Cardiac muscle cell (in vitro differentiated cells and primary cell): ENCODE data around the gene FAM210A. TPM values are rescaled to one million over a fixed set of nuclear protein-coding genes. Genes with fewer than 3 reads are reported as not detected.

Source experiments
- DNase-seq, 2 donors: peaks; one replicate each; pipeline versions ENCODE4 v3.0.0 to v3.0.0-alpha.2; 2010 to 2017; ENCODE audit warnings: low read depth in 1 of 2, low spot score in 1 of 2
- H3K27ac ChIP-seq: fragments of 200-600 bp; sonication (generic); 2 replicates; pipeline ENCODE4 v1.5.1; 2016
- H3K27me3 ChIP-seq: fragments of 200-600 bp; sonication (generic); 2 replicates; pipeline ENCODE4 v1.6.0; 2016; ENCODE audit warnings: control low read depth
- H3K36me3 ChIP-seq: fragments of 200-600 bp; sonication (generic); 2 replicates; pipeline ENCODE4 v1.5.1; 2016; ENCODE audit warnings: control low read depth
- H3K4me1 ChIP-seq: fragments of 200-600 bp; sonication (generic); 2 replicates; pipeline ENCODE4 v1.8.1; 2017; ENCODE audit warnings: low read depth, mild to moderate bottlenecking, mixed run types
- H3K4me3 ChIP-seq: fragments of 200-600 bp; sonication (generic); 2 replicates; pipeline ENCODE4 v1.5.1; 2016; ENCODE audit warnings: mild to moderate bottlenecking
- H3K9me3 ChIP-seq: fragments of 200-600 bp; sonication (generic); 2 replicates; pipeline ENCODE4 v1.5.1; 2017; ENCODE audit warnings: low read depth, mild to moderate bottlenecking, control low read depth
- polyA plus RNA-seq: library from polyadenylated mRNA; unstranded; fragments of >200 nt; fragmentation: Nextera tagmentation; extraction: Ambion mirVana; gene quantifications from 2 replicates; pipeline ENCODE4 v1.2.1, GENCODE V29; 2016
- total RNA-seq: library from RNA; depleted of rRNA; stranded (reverse); fragments of >200 nt; gene quantifications from 2 replicates; pipeline ENCODE4 v1.2.3, GENCODE V29; 2016
- TF ChIP-seq, protein P1 (sequence below): IDR thresholded peaks from 2 replicates; pipeline ENCODE4 v1.5.1; 2012; ENCODE audit warnings: low read depth, mild to moderate bottlenecking, low read length

Gene FAM210A
- total and polyA plus RNA-seq, 2 experiments from 2014 or later: 20.0 to 20.6 TPM

DNA sequence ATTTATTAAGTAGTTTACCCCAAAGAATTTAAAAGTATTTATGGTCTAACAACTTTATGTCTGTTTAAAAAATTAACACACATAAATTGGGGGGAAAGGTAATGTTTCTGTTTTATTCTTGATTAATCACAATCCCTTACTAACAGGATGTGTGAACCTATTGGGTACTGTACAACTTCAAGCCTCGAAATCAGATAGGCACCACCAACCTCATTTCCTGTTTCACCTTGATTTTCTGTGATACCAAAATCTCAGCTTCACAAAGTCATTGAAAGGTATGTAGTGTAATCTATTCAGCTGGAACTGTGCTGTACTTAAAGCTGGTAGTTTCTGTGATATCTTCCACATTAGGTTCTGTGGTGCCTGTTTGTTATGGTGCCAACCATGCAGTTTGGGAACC, 4.1 kb upstream of the FAM210A start:
- Histone ChIP-seq H3K36me3 (peaks cover 24% of the 10 kb centered on the region), H3K4me1 (peaks cover 4% of the 10 kb centered on the region), H3K27ac (no peak overlapping the region), H3K27me3 (no peaks in the 10 kb centered on the region), H3K4me3 (no peak overlapping the region), H3K9me3 (no peaks in the 10 kb centered on the region)
- DNase-seq: no peak
- TF ChIP-seq, protein P1, sequence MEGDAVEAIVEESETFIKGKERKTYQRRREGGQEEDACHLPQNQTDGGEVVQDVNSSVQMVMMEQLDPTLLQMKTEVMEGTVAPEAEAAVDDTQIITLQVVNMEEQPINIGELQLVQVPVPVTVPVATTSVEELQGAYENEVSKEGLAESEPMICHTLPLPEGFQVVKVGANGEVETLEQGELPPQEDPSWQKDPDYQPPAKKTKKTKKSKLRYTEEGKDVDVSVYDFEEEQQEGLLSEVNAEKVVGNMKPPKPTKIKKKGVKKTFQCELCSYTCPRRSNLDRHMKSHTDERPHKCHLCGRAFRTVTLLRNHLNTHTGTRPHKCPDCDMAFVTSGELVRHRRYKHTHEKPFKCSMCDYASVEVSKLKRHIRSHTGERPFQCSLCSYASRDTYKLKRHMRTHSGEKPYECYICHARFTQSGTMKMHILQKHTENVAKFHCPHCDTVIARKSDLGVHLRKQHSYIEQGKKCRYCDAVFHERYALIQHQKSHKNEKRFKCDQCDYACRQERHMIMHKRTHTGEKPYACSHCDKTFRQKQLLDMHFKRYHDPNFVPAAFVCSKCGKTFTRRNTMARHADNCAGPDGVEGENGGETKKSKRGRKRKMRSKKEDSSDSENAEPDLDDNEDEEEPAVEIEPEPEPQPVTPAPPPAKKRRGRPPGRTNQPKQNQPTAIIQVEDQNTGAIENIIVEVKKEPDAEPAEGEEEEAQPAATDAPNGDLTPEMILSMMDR: no peak

GRCh38 chr18:13726972-13727331, 594 bp upstream of the FAM210A start:
- Histone ChIP-seq H3K4me1 (peaks cover 10% of the 10 kb centered on the region), H3K27ac (peak overlapping the region; percentile 94)

DNA sequence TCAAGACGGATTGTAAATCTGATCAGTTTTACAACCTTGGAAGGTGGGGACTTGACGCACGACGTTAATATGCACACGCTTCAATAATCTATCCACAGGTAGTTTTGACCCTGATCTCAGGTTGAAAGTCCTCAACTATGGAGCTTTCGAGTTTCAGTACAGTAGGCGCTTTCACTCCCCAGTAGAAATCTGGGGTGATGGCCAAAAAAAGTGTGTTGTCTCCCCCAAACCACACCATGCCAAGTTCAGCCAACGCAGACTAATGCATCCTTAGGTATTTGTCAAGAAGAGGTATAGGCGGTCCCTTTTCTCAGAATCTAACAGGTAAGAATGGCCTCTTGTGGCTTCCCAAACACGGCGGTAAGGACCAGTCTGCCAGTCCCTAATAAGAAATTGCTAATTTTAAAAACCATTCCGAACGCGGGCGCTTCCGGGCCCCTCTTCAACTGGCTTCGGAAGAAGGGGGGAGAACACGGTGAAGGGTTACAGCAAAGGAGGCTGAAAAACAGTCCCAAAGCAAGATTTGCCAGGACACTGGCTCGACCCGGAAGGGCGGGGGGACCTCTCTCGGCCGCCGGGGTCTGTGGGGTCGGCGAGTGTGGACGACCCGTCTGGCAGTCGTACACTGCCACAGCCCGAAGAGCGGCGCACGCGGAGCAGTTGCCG, 659 bp downstream of the FAM210A start:
- TF ChIP-seq, protein P1: no peak
- Histone ChIP-seq H3K27me3 (no peaks in the 10 kb centered on the region), H3K36me3 (no peaks in the 10 kb centered on the region), H3K9me3 (no peaks in the 10 kb centered on the region), H3K4me1 (peaks cover 10% of the 10 kb centered on the region), H3K27ac (peak overlapping the region; percentile 94), H3K4me3 (peak overlapping the region; percentile 80)
- DNase-seq: peak in 1 of 2 donors; percentile 7

More at GRCh38 chr18:13726972-13727331, 594 bp upstream of the FAM210A start:
- Histone ChIP-seq H3K4me3 (peak overlapping the region; percentile 80), H3K9me3 (no peaks in the 10 kb centered on the region), H3K36me3 (no peaks in the 10 kb centered on the region), H3K27me3 (no peaks in the 10 kb centered on the region)
- TF ChIP-seq, protein P1: no peak
- DNase-seq: peak; percentile 64 to 75

- Histone ChIP-seq H3K4me1 (peaks cover 6% of the 10 kb centered on the region), H3K27ac (no peak overlapping the region), H3K36me3 (no peaks in the 10 kb centered on the region), H3K9me3 (no peaks in the 10 kb centered on the region), H3K4me3 (no peak overlapping the region), H3K27me3 (no peaks in the 10 kb centered on the region)
- TF ChIP-seq, protein P1: no peak
- DNase-seq: no peak
Observed at GRCh38 chr18:13720847-13721246, 5.5 kb downstream of the FAM210A start.

DNA sequence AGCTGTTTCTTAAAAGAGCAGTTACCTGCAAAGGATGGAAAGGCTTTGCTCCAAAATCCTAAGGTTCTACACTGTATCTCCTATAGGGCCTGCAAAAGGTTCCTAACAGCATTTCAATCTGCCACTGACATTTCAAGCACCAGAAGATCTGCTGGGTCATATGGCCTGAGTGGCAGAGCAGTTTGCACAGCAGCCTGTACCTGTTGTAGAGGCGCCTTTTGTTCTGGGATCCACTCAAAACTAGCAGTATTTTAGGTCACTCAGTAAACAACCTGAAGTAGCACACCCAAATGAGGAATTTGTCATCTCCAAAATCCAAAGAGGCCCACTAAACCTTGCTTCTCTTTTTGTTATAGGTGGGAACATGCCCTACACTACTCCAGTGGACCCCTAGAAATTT, 6.2 kb downstream of the FAM210A start:
- no peak overlapping the region for H3K27ac ChIP-seq
- TF ChIP-seq, protein P1: no peak
- H3K27me3 ChIP-seq: no peaks in the 10 kb centered on the region
- peaks cover 6% of the 10 kb centered on the region for H3K4me1 ChIP-seq
- no peaks in the 10 kb centered on the region for H3K9me3 ChIP-seq
- no peaks in the 10 kb centered on the region for H3K36me3 ChIP-seq
- H3K4me3 ChIP-seq: no peak overlapping the region
- DNase-seq: no peak

GRCh38 chr18:13716916-13717315, 9.4 kb downstream of the FAM210A start:
- Histone ChIP-seq H3K4me3 (no peak overlapping the region), H3K36me3 (no peaks in the 10 kb centered on the region), H3K27ac (no peak overlapping the region), H3K9me3 (no peaks in the 10 kb centered on the region), H3K27me3 (no peaks in the 10 kb centered on the region), H3K4me1 (peaks cover 13% of the 10 kb centered on the region)
- TF ChIP-seq, protein P1: no peak
- DNase-seq: no peak
